PC-9 (cell line): ENCODE results near the gene GRM8.

ENCODE experiments used
- EZH2 ChIP-seq: fragments of 200-600 bp; sonication (generic); IDR thresholded peaks from 2 replicates; pipeline ENCODE4 v1.8.0; 2017; ENCODE audit warnings: antibody characterized with exemption, low read depth
- TF ChIP-seq, protein P1 (sequence below): fragments of 200-600 bp; sonication (generic); conservative IDR thresholded peaks from 2 replicates; pipeline ENCODE4 v1.6.1; 2017; ENCODE audit warnings: mixed run types, antibody characterized with exemption, mild to moderate bottlenecking, moderate library complexity

DNA sequence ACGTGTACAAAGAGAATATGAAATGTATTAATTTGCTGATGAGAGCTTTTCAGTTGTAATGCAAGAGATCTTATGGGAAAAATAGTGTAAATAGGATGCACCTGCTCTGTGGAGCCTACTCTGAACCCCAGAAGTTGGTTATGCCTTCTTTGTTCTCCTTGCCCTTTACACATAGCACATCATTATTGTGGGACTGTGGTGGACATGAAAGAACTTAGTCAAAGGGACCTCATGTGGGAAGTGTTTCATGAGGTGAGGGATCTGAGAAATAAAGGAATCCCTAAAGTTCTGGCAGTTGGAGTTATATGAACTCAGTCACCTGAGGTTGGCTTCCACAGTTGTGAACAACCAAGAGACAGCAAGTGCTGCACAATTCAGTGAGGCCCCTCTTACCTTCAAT is 66.1 kb downstream of the GRM8 start:
- TF ChIP-seq, protein P1, sequence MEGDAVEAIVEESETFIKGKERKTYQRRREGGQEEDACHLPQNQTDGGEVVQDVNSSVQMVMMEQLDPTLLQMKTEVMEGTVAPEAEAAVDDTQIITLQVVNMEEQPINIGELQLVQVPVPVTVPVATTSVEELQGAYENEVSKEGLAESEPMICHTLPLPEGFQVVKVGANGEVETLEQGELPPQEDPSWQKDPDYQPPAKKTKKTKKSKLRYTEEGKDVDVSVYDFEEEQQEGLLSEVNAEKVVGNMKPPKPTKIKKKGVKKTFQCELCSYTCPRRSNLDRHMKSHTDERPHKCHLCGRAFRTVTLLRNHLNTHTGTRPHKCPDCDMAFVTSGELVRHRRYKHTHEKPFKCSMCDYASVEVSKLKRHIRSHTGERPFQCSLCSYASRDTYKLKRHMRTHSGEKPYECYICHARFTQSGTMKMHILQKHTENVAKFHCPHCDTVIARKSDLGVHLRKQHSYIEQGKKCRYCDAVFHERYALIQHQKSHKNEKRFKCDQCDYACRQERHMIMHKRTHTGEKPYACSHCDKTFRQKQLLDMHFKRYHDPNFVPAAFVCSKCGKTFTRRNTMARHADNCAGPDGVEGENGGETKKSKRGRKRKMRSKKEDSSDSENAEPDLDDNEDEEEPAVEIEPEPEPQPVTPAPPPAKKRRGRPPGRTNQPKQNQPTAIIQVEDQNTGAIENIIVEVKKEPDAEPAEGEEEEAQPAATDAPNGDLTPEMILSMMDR, result no peak
- TF ChIP-seq EZH2, result no peak
